ENCODE results near the gene RHBDF2.

The RHBDF2 gene

GRCh38 chr17:76462556-76463290 lies 38.5 kb downstream of the RHBDF2 start:
- Histone ChIP-seq H3K36me3 (ENCODE audit: insufficient read depth, low read length) (no peaks in the 10 kb centered on the region), H3K4me1 (ENCODE audit: insufficient read depth, low read length) (peaks cover 15% of the 10 kb centered on the region), H3K4me3 (ENCODE audit: low read length) (no peak overlapping the region), H3K9ac (ENCODE audit: low read depth, low read length) (no peak overlapping the region), H3K9me3 (ENCODE audit: insufficient read depth, low read depth, low read length) (no peaks in the 10 kb centered on the region), H3K27me3 (ENCODE audit: insufficient read depth, low read length) (no peaks in the 10 kb centered on the region), H3K27ac (ENCODE audit: low read depth, low read length) (no peak overlapping the region)
- WGBS: 90% methylated on average over 24 of the region's 24 CpGs

GRCh38 chr17:76461765-76462555 lies 39.3 kb downstream of the RHBDF2 start:
- Histone ChIP-seq H3K4me3 (ENCODE audit: low read length) (no peak overlapping the region), H3K27me3 (ENCODE audit: insufficient read depth, low read length) (no peaks in the 10 kb centered on the region), H3K36me3 (ENCODE audit: insufficient read depth, low read length) (no peaks in the 10 kb centered on the region), H3K27ac (ENCODE audit: low read depth, low read length) (no peak overlapping the region), H3K9ac (ENCODE audit: low read depth, low read length) (no peak overlapping the region), H3K4me1 (ENCODE audit: insufficient read depth, low read length) (peaks cover 9% of the 10 kb centered on the region; the same call in 1 of the 2 replicates), H3K9me3 (ENCODE audit: insufficient read depth, low read depth, low read length) (no peaks in the 10 kb centered on the region)
- 76% methylated on average over 11 of the region's 11 CpGs for WGBS

GRCh38 chr17:76459674-76460073 lies 41.5 kb downstream of the RHBDF2 start:
- peaks cover 9% of the 10 kb centered on the region; the same call in 1 of the 2 replicates for H3K4me1 ChIP-seq (ENCODE audit: insufficient read depth, low read length)
- no peak overlapping the region for H3K9ac ChIP-seq (ENCODE audit: low read depth, low read length)
- H3K27me3 ChIP-seq (ENCODE audit: insufficient read depth, low read length): no peaks in the 10 kb centered on the region
- no peak overlapping the region for H3K4me3 ChIP-seq (ENCODE audit: low read length)
- H3K27ac ChIP-seq (ENCODE audit: low read depth, low read length): no peak overlapping the region
- H3K36me3 ChIP-seq (ENCODE audit: insufficient read depth, low read length): no peaks in the 10 kb centered on the region
- WGBS: 86% methylated on average over 4 of the region's 4 CpGs
- H3K9me3 ChIP-seq (ENCODE audit: insufficient read depth, low read depth, low read length): no peaks in the 10 kb centered on the region

- H3K9ac ChIP-seq (ENCODE audit: low read depth, low read length): no peak overlapping the region
- H3K9me3 ChIP-seq (ENCODE audit: insufficient read depth, low read depth, low read length): no peaks in the 10 kb centered on the region
- peaks cover 9% of the 10 kb centered on the region; the same call in 1 of the 2 replicates for H3K4me1 ChIP-seq (ENCODE audit: insufficient read depth, low read length)
- H3K4me3 ChIP-seq (ENCODE audit: low read length): no peak overlapping the region
- 55% methylated on average over 9 of the region's 9 CpGs for WGBS
- H3K27me3 ChIP-seq (ENCODE audit: insufficient read depth, low read length): no peaks in the 10 kb centered on the region
- no peaks in the 10 kb centered on the region for H3K36me3 ChIP-seq (ENCODE audit: insufficient read depth, low read length)
- H3K27ac ChIP-seq (ENCODE audit: low read depth, low read length): no peak overlapping the region
Measured at GRCh38 chr17:76458580-76459490, 42.4 kb downstream of the RHBDF2 start.

- Histone ChIP-seq H3K36me3 (ENCODE audit: insufficient read depth, low read length) (no peaks in the 10 kb centered on the region), H3K27me3 (ENCODE audit: insufficient read depth, low read length) (no peaks in the 10 kb centered on the region), H3K9ac (ENCODE audit: low read depth, low read length) (no peak overlapping the region), H3K9me3 (ENCODE audit: insufficient read depth, low read depth, low read length) (no peaks in the 10 kb centered on the region), H3K27ac (ENCODE audit: low read depth, low read length) (no peak overlapping the region), H3K4me3 (ENCODE audit: low read length) (peak overlapping the region; percentile 95), H3K4me1 (ENCODE audit: insufficient read depth, low read length) (peaks cover 30% of the 10 kb centered on the region)
- WGBS: 41% methylated on average over 6 of the region's 6 CpGs
Measured at GRCh38 chr17:76453431-76453743, 47.8 kb downstream of the RHBDF2 start.

GRCh38 chr17:76452660-76453430 lies 48.4 kb downstream of the RHBDF2 start, which contains the start of gene UBE2O:
Gene UBE2O, minus strand, starts transcription at chr17:76453152. Its CDS starts 11 bp downstream, at chr17:76453141.
- H3K36me3 ChIP-seq (ENCODE audit: insufficient read depth, low read length): no peaks in the 10 kb centered on the region
- WGBS: under 1% methylated on average over 101 of the region's 101 CpGs
- H3K27ac ChIP-seq (ENCODE audit: low read depth, low read length): peak within 1 kb of the TSS; percentile 53; the same call in 1 of the 2 replicates
- no peaks in the 10 kb centered on the region for H3K27me3 ChIP-seq (ENCODE audit: insufficient read depth, low read length)
- peaks cover 30% of the 10 kb centered on the region for H3K4me1 ChIP-seq (ENCODE audit: insufficient read depth, low read length)
- H3K4me3 ChIP-seq (ENCODE audit: low read length): peak within 1 kb of the TSS; percentile 95
- H3K9me3 ChIP-seq (ENCODE audit: insufficient read depth, low read depth, low read length): no peaks in the 10 kb centered on the region
- peak within 1 kb of the TSS; percentile 83 for H3K9ac ChIP-seq (ENCODE audit: low read depth, low read length)

- under 1% methylated on average over 29 of the region's 29 CpGs for WGBS
- H3K36me3 ChIP-seq (ENCODE audit: insufficient read depth, low read length): no peaks in the 10 kb centered on the region
- peak overlapping the region; percentile 95 for H3K4me3 ChIP-seq (ENCODE audit: low read length)
- H3K27ac ChIP-seq (ENCODE audit: low read depth, low read length): no peak overlapping the region
- H3K9me3 ChIP-seq (ENCODE audit: insufficient read depth, low read depth, low read length): no peaks in the 10 kb centered on the region
- H3K9ac ChIP-seq (ENCODE audit: low read depth, low read length): peak overlapping the region; percentile 69
- peaks cover 36% of the 10 kb centered on the region for H3K4me1 ChIP-seq (ENCODE audit: insufficient read depth, low read length)
- H3K27me3 ChIP-seq (ENCODE audit: insufficient read depth, low read length): no peaks in the 10 kb centered on the region
Measured at GRCh38 chr17:76452127-76452659, 49.0 kb downstream of the RHBDF2 start.

GRCh38 chr17:76451506-76451905 lies 49.7 kb downstream of the RHBDF2 start:
- no peak overlapping the region; the same call in 1 of the 2 replicates for H3K9ac ChIP-seq (ENCODE audit: low read depth, low read length)
- peak overlapping the region; percentile 95 for H3K4me3 ChIP-seq (ENCODE audit: low read length)
- no peak overlapping the region for H3K27ac ChIP-seq (ENCODE audit: low read depth, low read length)
- WGBS: 35% methylated on average over 6 of the region's 6 CpGs
- no peaks in the 10 kb centered on the region for H3K36me3 ChIP-seq (ENCODE audit: insufficient read depth, low read length)
- no peaks in the 10 kb centered on the region for H3K27me3 ChIP-seq (ENCODE audit: insufficient read depth, low read length)
- H3K9me3 ChIP-seq (ENCODE audit: insufficient read depth, low read depth, low read length): no peaks in the 10 kb centered on the region
- H3K4me1 ChIP-seq (ENCODE audit: insufficient read depth, low read length): peaks cover 43% of the 10 kb centered on the region

GRCh38 chr17:76449126-76449525 lies 52.1 kb downstream of the RHBDF2 start:
- Histone ChIP-seq H3K9ac (ENCODE audit: low read depth, low read length) (no peak overlapping the region), H3K27me3 (ENCODE audit: insufficient read depth, low read length) (no peaks in the 10 kb centered on the region), H3K27ac (ENCODE audit: low read depth, low read length) (no peak overlapping the region)

GRCh38 chr17:76447931-76448652 lies 53.1 kb downstream of the RHBDF2 start:
- Histone ChIP-seq H3K36me3 (ENCODE audit: insufficient read depth, low read length) (no peaks in the 10 kb centered on the region), H3K4me3 (ENCODE audit: low read length) (no peak overlapping the region), H3K9ac (ENCODE audit: low read depth, low read length) (no peak overlapping the region), H3K4me1 (ENCODE audit: insufficient read depth, low read length) (peaks cover 69% of the 10 kb centered on the region), H3K27ac (ENCODE audit: low read depth, low read length) (no peak overlapping the region), H3K27me3 (ENCODE audit: insufficient read depth, low read length) (no peaks in the 10 kb centered on the region), H3K9me3 (ENCODE audit: insufficient read depth, low read depth, low read length) (no peaks in the 10 kb centered on the region)
- WGBS: 82% methylated on average over 7 of the region's 7 CpGs

More at GRCh38 chr17:76449126-76449525, 52.1 kb downstream of the RHBDF2 start:
- H3K4me1 ChIP-seq (ENCODE audit: insufficient read depth, low read length): peaks cover 67% of the 10 kb centered on the region
- H3K4me3 ChIP-seq (ENCODE audit: low read length): no peak overlapping the region
- WGBS: 95% methylated on average over 6 of the region's 6 CpGs
- H3K9me3 ChIP-seq (ENCODE audit: insufficient read depth, low read depth, low read length): no peaks in the 10 kb centered on the region
- no peaks in the 10 kb centered on the region for H3K36me3 ChIP-seq (ENCODE audit: insufficient read depth, low read length)

All from HUES64 (cell line).